PFSK-1 (cell line): ENCODE results near the gene TGM2.

Experiments used
- POLR2AphosphoS5 ChIP-seq: IDR thresholded peaks from 2 replicates; pipeline ENCODE4 v1.6.1; 2012; ENCODE audit warnings: low read depth, mild to moderate bottlenecking, control low read depth, low read length, moderate library complexity
- REST ChIP-seq, 2 experiments: IDR thresholded peaks; 2 replicates each; pipeline versions ENCODE4 v1.6.1 to v1.8.0; 2011 to 2012; ENCODE audit warnings: low read depth in 2 of 2, low read length in 2 of 2, control low read depth in 1 of 2, inconsistent platforms in 1 of 2, mild to moderate bottlenecking in 1 of 2, moderate library complexity in 1 of 2; ENCODE audit not compliant: insufficient read depth in 1 of 2
- SIN3A ChIP-seq: IDR thresholded peaks from 2 replicates; pipeline ENCODE4 v1.6.1; 2012; ENCODE audit warnings: mild to moderate bottlenecking, low read length, moderate library complexity, borderline replicate concordance; ENCODE audit not compliant: insufficient read depth
- TAF1 ChIP-seq: IDR thresholded peaks from 2 replicates; pipeline ENCODE4 v1.6.1; 2012; ENCODE audit warnings: low read length, control low read depth, borderline replicate concordance; ENCODE audit not compliant: insufficient read depth

GRCh38 chr20:38195521-38195920 lies 30.5 kb upstream of the TGM2 start:
- TF ChIP-seq TAF1 (no peak), POLR2AphosphoS5 (no peak), REST (IDR thresholded peaks at IDR 0.05; ENCODE audit: insufficient read depth in 1 of 2, low read depth in 2 of 2, low read length in 2 of 2) (no peak), SIN3A (no peak)
